Endothelial cell of umbilical vein (primary cell): ENCODE results near the gene CEACAM6. TPM values are rescaled to one million over a fixed set of nuclear protein-coding genes. Genes with fewer than 3 reads are reported as not detected.

Experiments used
- BruUV-seq: library from RNA; stranded (reverse); fragments of 400-500 nt; replicated peaks from 2 replicates; lab custom pipeline; 2021; lab: Mats Ljungman, UMichigan
- CTCF ChIA-PET: fragments of 300-600, 350-600 bp; sonication (Branson Sonifier 250); formaldehyde crosslinking; loops from one replicate; lab custom pipeline; 2021; ENCODE audit warnings: antibody characterized with exemption, inconsistent platforms; lab: Charles Lee
- POLR2A ChIA-PET: fragments of 300-600, 350-600 bp; sonication (Branson Sonifier 250); formaldehyde crosslinking; loops from one replicate; lab custom pipeline; 2021; ENCODE audit warnings: antibody characterized with exemption, inconsistent platforms; lab: Charles Lee
- DNase-seq: peaks from one replicate; pipeline ENCODE4 v3.0.0-alpha.2; 2011; ENCODE audit warnings: low read depth, low spot score
- FAIRE-seq: peaks from 2 replicates; lab custom pipeline; 2011; peaks lifted over from hg19 to GRCh38; lab: Jason Lieb, UNC
- H2AFZ ChIP-seq: 2 replicates; pipeline ENCODE4 v1.6.0; 2012; ENCODE audit warnings: low read depth, low read length, control low read depth, inconsistent platforms
- H3K27ac ChIP-seq: 2 replicates; pipeline ENCODE4 v1.5.1; 2011; ENCODE audit warnings: low read depth, mild to moderate bottlenecking, control low read depth, low read length, moderate library complexity; ENCODE audit not compliant: insufficient read depth
- H3K27me3 ChIP-seq, 2 experiments: 2 replicates each; pipeline versions ENCODE4 v1.6.0 to v1.6.1; 2011; ENCODE audit warnings: low read length in 2 of 2, mixed read lengths in 1 of 2; ENCODE audit not compliant: control insufficient read depth in 2 of 2, insufficient read depth in 2 of 2
- H3K36me3 ChIP-seq, 2 experiments: 2 replicates in 1 of 2; 3 replicates in 1 of 2; pipeline ENCODE4 v1.5.1; 2011; ENCODE audit warnings: low read length in 2 of 2, mild to moderate bottlenecking in 1 of 2, moderate library complexity in 1 of 2; ENCODE audit not compliant: control insufficient read depth in 2 of 2, insufficient read depth in 2 of 2; ENCODE audit errors: extremely low read depth in 1 of 2
- H3K4me1 ChIP-seq: 3 replicates; pipeline ENCODE4 v1.5.1; 2011; ENCODE audit warnings: mild to moderate bottlenecking, low read length; ENCODE audit not compliant: control insufficient read depth, insufficient read depth; ENCODE audit errors: extremely low read depth
- H3K4me2 ChIP-seq: 2 replicates; pipeline ENCODE4 v1.6.1; 2011; ENCODE audit warnings: low read length, control low read depth, mixed read lengths; ENCODE audit not compliant: insufficient read depth
- H3K4me3 ChIP-seq, 3 experiments: fragments of 200-600 bp in 1 of 3; sonication (generic), shearing (Covaris generic) in 1 of 3; replicated peaks in 1 of 3; 2 replicates each; pipeline ENCODE4 v1.5.1; 2011 to 2016; ENCODE audit warnings: control low read depth in 3 of 3, low read length in 3 of 3, mild to moderate bottlenecking in 2 of 3, inconsistent platforms in 1 of 3, low read depth in 1 of 3, moderate library complexity in 1 of 3; ENCODE audit not compliant: insufficient read depth in 1 of 3
- H3K79me2 ChIP-seq: 2 replicates; pipeline ENCODE4 v1.6.0; 2012; ENCODE audit warnings: low read length, inconsistent platforms; ENCODE audit not compliant: control insufficient read depth, insufficient read depth
- H3K9ac ChIP-seq: replicated peaks from 2 replicates; pipeline ENCODE3; 2011; ENCODE audit warnings: low read length, control low read depth; ENCODE audit not compliant: insufficient read depth; ENCODE audit errors: extremely low read depth
- H3K9me1 ChIP-seq: replicated peaks from 3 replicates; pipeline ENCODE4 v1.6.0; 2011; ENCODE audit warnings: mild to moderate bottlenecking, low read length; ENCODE audit not compliant: control insufficient read depth, insufficient read depth; ENCODE audit errors: extremely low read depth
- H3K9me3 ChIP-seq: replicated peaks from 2 replicates; pipeline ENCODE4 v1.5.1; 2012; ENCODE audit warnings: low read length, inconsistent platforms; ENCODE audit not compliant: control insufficient read depth, insufficient read depth
- H4K20me1 ChIP-seq: replicated peaks from 2 replicates; pipeline ENCODE3; 2011; ENCODE audit warnings: mild to moderate bottlenecking, low read length; ENCODE audit not compliant: control insufficient read depth, insufficient read depth; ENCODE audit errors: extremely low read depth
- EZH2 ChIP-seq: IDR thresholded peaks from 2 replicates; pipeline ENCODE4 v1.6.1; 2012; ENCODE audit warnings: borderline replicate concordance, low read depth, mild to moderate bottlenecking, moderate library complexity, low read length, inconsistent platforms; ENCODE audit not compliant: severe bottlenecking
- FOS ChIP-seq: IDR thresholded peaks from 2 replicates; pipeline ENCODE4 v1.6.1; 2011; ENCODE audit warnings: mild to moderate bottlenecking, low read length, moderate library complexity, borderline replicate concordance; ENCODE audit not compliant: insufficient read depth
- GATA2 ChIP-seq: IDR thresholded peaks from 2 replicates; pipeline ENCODE4 v1.7.0; 2011; ENCODE audit warnings: low read depth, mild to moderate bottlenecking, moderate library complexity, mixed read lengths, low read length; ENCODE audit not compliant: insufficient read length, insufficient read depth
- JUN ChIP-seq: IDR thresholded peaks from 2 replicates; pipeline ENCODE4 v1.6.1; 2011; ENCODE audit warnings: borderline replicate concordance, low read depth; ENCODE audit not compliant: insufficient read length, insufficient read depth
- MAX ChIP-seq: IDR thresholded peaks from 2 replicates; pipeline ENCODE4 v1.6.1; 2011; ENCODE audit not compliant: insufficient read depth, insufficient read length
- MYC ChIP-seq: IDR thresholded peaks from one replicate; pipeline ENCODE4 v1.6.1; 2011; ENCODE audit warnings: mild to moderate bottlenecking, low read depth, low read length
- POLR2A ChIP-seq: IDR thresholded peaks from 2 replicates; pipeline ENCODE4 v1.6.1; 2012; ENCODE audit warnings: low read depth, mild to moderate bottlenecking, control low read depth, low read length
- POLR2AphosphoS5 ChIP-seq: IDR thresholded peaks from 2 replicates; pipeline ENCODE4 v1.6.1; 2012; ENCODE audit warnings: low read depth, mild to moderate bottlenecking, control low read depth, low read length, moderate library complexity; ENCODE audit not compliant: insufficient read depth
- dilution Hi-C: fragments of 300-500 bp; cut with MboI; formaldehyde crosslinking; loops from one replicate; pipeline ENCODE4 v1.15.0; 2019; ENCODE audit warnings: low sequenced_read_pairs; ENCODE audit not compliant: extremely low pct_ligation_motif_present
- intact Hi-C: fragments of 100-400 bp; cut with micrococcal nuclease; formaldehyde crosslinking; loops from one replicate; pipeline ENCODE4 v1.10.0; 2022
- polyA plus RNA-seq, 4 experiments: library from polyadenylated mRNA; depleted of rRNA in 3 of 4; stranded (reverse) in 3 of 4; unstranded in 1 of 4; fragments of >200 nt; gene quantifications; 2 replicates each; pipeline versions ENCODE4 v1.2.1 to v1.2.3, GENCODE V29; 2011 to 2012; ENCODE audit warnings: missing spikeins in 1 of 4
- total RNA-seq: library from RNA; stranded (reverse); gene quantifications from 2 replicates; pipeline ENCODE4 v1.2.3, GENCODE V29; 2021
- TF ChIP-seq, protein P1 (sequence below), 2 donors: IDR thresholded peaks; 1 replicate in 1 of 2; 2 replicates in 1 of 2; pipeline ENCODE4 v1.5.1; 2011; ENCODE audit warnings: low read length in 2 of 2, mild to moderate bottlenecking in 2 of 2, moderate library complexity in 2 of 2, control low read depth in 1 of 2, inconsistent platforms in 1 of 2, low read depth in 1 of 2; ENCODE audit not compliant: insufficient read depth in 1 of 2; ENCODE audit errors: extremely low read depth in 1 of 2

The CEACAM6 gene
- total and polyA plus RNA-seq, 2 donors (not counting 3 experiments of a cell fraction or from before 2014, with no cell fraction given) = not detected

GRCh38 chr19:41808663-41809566 lies 53.6 kb downstream of the CEACAM6 start:
- no peaks in the 10 kb centered on the region for H3K36me3 ChIP-seq
- no peak overlapping the region for H3K27ac ChIP-seq
- H4K20me1 ChIP-seq = no peaks in the 10 kb centered on the region
- ChIA-PET CTCF (interaction anchor here (1.0 kb wide), 1 partner anchor 16 kb away, joined by 3 read pairs; no protein-coding TSS in a partner anchor), POLR2A (interaction anchor here (0.6 kb wide), 1 partner anchor 156 kb away, joined by 3 read pairs; no protein-coding TSS in a partner anchor)
- no peaks in the 10 kb centered on the region for H3K27me3 ChIP-seq
- no peak overlapping the region for H2AFZ ChIP-seq
- no TSS peak for BruUV-seq
- no peak overlapping the region for H3K4me2 ChIP-seq
- no peaks in the 10 kb centered on the region for H3K9me1 ChIP-seq
- H3K9ac ChIP-seq = no peak overlapping the region
- no peaks in the 10 kb centered on the region for H3K79me2 ChIP-seq
- no peak overlapping the region for H3K4me3 ChIP-seq
- no peaks in the 10 kb centered on the region for H3K9me3 ChIP-seq
- intact Hi-C loops (no loop called here), dilution Hi-C loops (no loop called here)
- FAIRE-seq (no peak), DNase-seq (no peak)
- no peak for TF ChIP-seq FOS
- TF ChIP-seq JUN = no peak
- no peak for TF ChIP-seq MAX
- no peak for TF ChIP-seq EZH2
- TF ChIP-seq, protein P1, sequence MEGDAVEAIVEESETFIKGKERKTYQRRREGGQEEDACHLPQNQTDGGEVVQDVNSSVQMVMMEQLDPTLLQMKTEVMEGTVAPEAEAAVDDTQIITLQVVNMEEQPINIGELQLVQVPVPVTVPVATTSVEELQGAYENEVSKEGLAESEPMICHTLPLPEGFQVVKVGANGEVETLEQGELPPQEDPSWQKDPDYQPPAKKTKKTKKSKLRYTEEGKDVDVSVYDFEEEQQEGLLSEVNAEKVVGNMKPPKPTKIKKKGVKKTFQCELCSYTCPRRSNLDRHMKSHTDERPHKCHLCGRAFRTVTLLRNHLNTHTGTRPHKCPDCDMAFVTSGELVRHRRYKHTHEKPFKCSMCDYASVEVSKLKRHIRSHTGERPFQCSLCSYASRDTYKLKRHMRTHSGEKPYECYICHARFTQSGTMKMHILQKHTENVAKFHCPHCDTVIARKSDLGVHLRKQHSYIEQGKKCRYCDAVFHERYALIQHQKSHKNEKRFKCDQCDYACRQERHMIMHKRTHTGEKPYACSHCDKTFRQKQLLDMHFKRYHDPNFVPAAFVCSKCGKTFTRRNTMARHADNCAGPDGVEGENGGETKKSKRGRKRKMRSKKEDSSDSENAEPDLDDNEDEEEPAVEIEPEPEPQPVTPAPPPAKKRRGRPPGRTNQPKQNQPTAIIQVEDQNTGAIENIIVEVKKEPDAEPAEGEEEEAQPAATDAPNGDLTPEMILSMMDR (IDR thresholded peaks at IDR 0.05; ENCODE audit: extremely low read depth in 1 of 2, insufficient read depth in 1 of 2, low read depth in 1 of 2, low read length in 2 of 2) = no peak
- TF ChIP-seq POLR2AphosphoS5 = no peak
- TF ChIP-seq MYC = no peak
- TF ChIP-seq POLR2A = no peak
- no peak for TF ChIP-seq GATA2
- H3K4me1 ChIP-seq = no peaks in the 10 kb centered on the region
